CD4-positive, CD25-positive, alpha-beta regulatory T cell (primary cell): ENCODE measurements around the gene PLXNB1. TPM values are rescaled to one million over a fixed set of nuclear protein-coding genes. Genes with fewer than 3 reads are reported as not detected.

Source experiments
- ATAC-seq, 2 donors: fragments of 150-1000 bp; cut with Tn5 transposase; one replicate each; pipeline ENCODE4 v1.10.0; 2021; ENCODE audit warnings: low read depth in 2 of 2, moderate number of reproducible peaks in 2 of 2, moderate library complexity in 1 of 2
- DNase-seq, 3 donors: peaks; one replicate each; pipeline versions ENCODE4 v3.0.0 to v3.0.0-alpha.2; 2012 to 2022; ENCODE audit warnings: mixed read lengths in 1 of 3
- H3K27ac ChIP-seq: one replicate; pipeline ENCODE4 v1.7.0; 2013; ENCODE audit warnings: mild to moderate bottlenecking, low read length; ENCODE audit not compliant: insufficient read depth, poor library complexity, severe bottlenecking
- H3K27me3 ChIP-seq: one replicate; pipeline ENCODE4 v1.7.0; 2013; ENCODE audit warnings: low read length; ENCODE audit not compliant: control insufficient read depth, insufficient read depth
- H3K36me3 ChIP-seq: one replicate; pipeline ENCODE4 v1.7.0; 2013; ENCODE audit warnings: mild to moderate bottlenecking, low read length, moderate library complexity; ENCODE audit not compliant: control insufficient read depth, insufficient read depth
- H3K4me1 ChIP-seq: 2 replicates; pipeline ENCODE4 v1.7.0; 2013; ENCODE audit warnings: mild to moderate bottlenecking, low read length; ENCODE audit not compliant: insufficient read depth, control insufficient read depth, poor library complexity, severe bottlenecking
- H3K4me3 ChIP-seq: one replicate; pipeline ENCODE4 v1.7.0; 2013; ENCODE audit warnings: low read depth, mild to moderate bottlenecking, low read length, moderate library complexity
- H3K9me3 ChIP-seq, 2 experiments: 1 replicate in 1 of 2; 2 replicates in 1 of 2; pipeline ENCODE4 v1.7.0; 2013; ENCODE audit warnings: low read length in 2 of 2, mild to moderate bottlenecking in 1 of 2, moderate library complexity in 1 of 2; ENCODE audit not compliant: control insufficient read depth in 2 of 2
- H3K27ac Mint-ChIP-seq, 3 donors: one replicate each; pipeline ENCODE4 v1.8.0; 2020 to 2022; ENCODE audit warnings: mild to moderate bottlenecking in 3 of 3, mixed read lengths in 3 of 3, moderate library complexity in 2 of 3
- H3K27me3 Mint-ChIP-seq: one replicate; pipeline ENCODE4 v1.8.0; 2022; ENCODE audit warnings: mild to moderate bottlenecking, mixed read lengths
- H3K36me3 Mint-ChIP-seq: one replicate; pipeline ENCODE4 v1.8.0; 2020; ENCODE audit warnings: mixed read lengths
- H3K4me1 Mint-ChIP-seq, 4 donors: one replicate each; pipeline ENCODE4 v1.8.0; 2020 to 2022; ENCODE audit warnings: mixed read lengths in 4 of 4, mild to moderate bottlenecking in 1 of 4
- H3K4me3 Mint-ChIP-seq, 4 donors: one replicate each; pipeline ENCODE4 v1.8.0; 2020 to 2022; ENCODE audit warnings: mild to moderate bottlenecking in 4 of 4, mixed read lengths in 4 of 4, moderate library complexity in 3 of 4
- H3K9me3 Mint-ChIP-seq, 7 donors: one replicate each; pipeline ENCODE4 v1.8.0; 2020 to 2022; ENCODE audit warnings: mixed read lengths in 7 of 7, mild to moderate bottlenecking in 3 of 7, moderate library complexity in 2 of 7
- polyA plus RNA-seq, 4 donors: library from polyadenylated mRNA; unstranded; fragments of 300-500 nt; fragmentation: Illumina TruSeq; gene quantifications; one replicate each; pipeline ENCODE4 v1.2.3, GENCODE V29; 2021
- total RNA-seq: library from RNA; stranded (reverse); gene quantifications from one replicate; pipeline ENCODE4 v1.2.3, GENCODE V29; 2022

The PLXNB1 gene
- total and polyA plus RNA-seq, 5 donors from 2014 or later: 0.07 to 5.2 TPM; not detected in 3

DNA sequence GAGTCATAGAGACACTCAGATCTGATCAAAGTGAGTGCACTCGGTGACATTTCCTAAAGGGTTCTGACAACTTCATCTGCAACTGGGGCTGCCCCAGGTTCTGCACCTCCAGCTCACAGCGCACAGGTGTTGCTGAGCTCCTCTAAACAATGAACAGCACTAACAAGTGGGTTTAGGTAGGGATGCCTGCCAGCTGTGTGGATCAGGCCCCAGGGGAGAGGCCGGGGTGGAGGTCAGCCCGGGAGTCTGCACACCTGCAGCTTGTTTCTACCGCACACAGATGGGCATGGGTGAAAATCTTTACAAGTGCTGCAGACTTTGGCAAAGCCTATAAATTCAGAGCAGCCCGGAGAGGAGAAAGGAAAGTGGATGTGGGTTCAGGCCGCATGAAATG, 57.5 kb downstream of the PLXNB1 start:
- Histone ChIP-seq H3K36me3 (no peaks in the 10 kb centered on the region), H3K27ac (no peak overlapping the region), H3K27me3 (no peaks in the 10 kb centered on the region), H3K4me3 (no peak overlapping the region), H3K9me3 (no peaks in the 10 kb centered on the region), H3K4me1 (no peaks in the 10 kb centered on the region)
- no peaks in the 10 kb centered on the region for H3K36me3 Mint-ChIP-seq
- peaks cover 5% of the 10 kb centered on the region for H3K27me3 Mint-ChIP-seq
- H3K4me3 Mint-ChIP-seq: no peak overlapping the region
- peaks cover 0 to 1% (median 0%) of the 10 kb centered on the region in 7 donors for H3K9me3 Mint-ChIP-seq
- H3K4me1 Mint-ChIP-seq: no peaks in the 10 kb centered on the region
- ATAC-seq: no peak
- no peak for DNase-seq
- no peak overlapping the region for H3K27ac Mint-ChIP-seq

DNA sequence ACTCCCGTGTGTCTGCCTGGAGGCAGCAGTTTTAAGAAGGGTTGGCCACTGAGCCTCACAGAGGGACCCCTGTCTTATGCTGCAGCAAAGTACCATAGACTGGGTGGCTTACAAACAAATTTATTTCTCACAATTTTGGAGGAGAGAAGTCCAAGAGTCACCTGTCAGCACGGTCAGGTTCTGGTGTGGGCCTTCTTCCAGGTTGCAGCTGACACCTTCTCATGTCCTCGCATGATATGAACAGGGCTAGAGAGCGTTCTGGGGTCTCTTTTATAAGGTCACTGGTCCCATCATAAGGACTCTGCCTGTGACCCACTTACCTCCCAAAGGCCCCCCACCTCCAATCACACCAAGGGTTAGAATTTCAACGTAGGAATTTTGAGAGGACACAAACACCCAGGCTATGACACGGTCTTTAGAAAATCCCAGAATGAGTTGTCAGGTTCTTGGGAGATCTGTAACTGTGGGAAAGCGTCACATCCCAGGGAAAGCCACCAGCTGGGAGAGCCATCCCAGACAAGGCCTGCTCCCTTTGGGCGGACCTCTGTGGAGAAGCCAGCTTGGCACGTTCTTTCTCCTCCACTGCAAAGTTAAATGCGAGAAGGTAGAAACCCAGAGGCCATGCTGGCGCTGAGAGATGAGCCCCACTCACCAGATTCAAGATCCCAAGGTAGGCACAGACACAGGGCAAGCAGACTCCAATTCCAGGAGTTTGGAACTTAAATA, 58.1 kb downstream of the PLXNB1 start, which contains the start of gene FBXW12:
TSS of gene FBXW12 (plus strand) at position 569 of the 726 bp plus-strand sequence. CDS start 549 bp downstream, outside the sequence.
- Histone ChIP-seq H3K4me3 (no peak within 1 kb of the TSS), H3K4me1 (no peaks in the 10 kb centered on the region), H3K36me3 (no peaks in the 10 kb centered on the region), H3K27ac (no peak within 1 kb of the TSS), H3K27me3 (no peaks in the 10 kb centered on the region), H3K9me3 (no peaks in the 10 kb centered on the region)
- peaks cover 0 to 1% (median 0%) of the 10 kb centered on the region in 7 donors for H3K9me3 Mint-ChIP-seq
- no peaks in the 10 kb centered on the region for H3K4me1 Mint-ChIP-seq
- no peak for ATAC-seq
- no peak within 1 kb of the TSS for H3K4me3 Mint-ChIP-seq
- DNase-seq: no peak
- no peaks in the 10 kb centered on the region for H3K36me3 Mint-ChIP-seq
- no peak within 1 kb of the TSS for H3K27ac Mint-ChIP-seq
- H3K27me3 Mint-ChIP-seq: peaks cover 5% of the 10 kb centered on the region

DNA sequence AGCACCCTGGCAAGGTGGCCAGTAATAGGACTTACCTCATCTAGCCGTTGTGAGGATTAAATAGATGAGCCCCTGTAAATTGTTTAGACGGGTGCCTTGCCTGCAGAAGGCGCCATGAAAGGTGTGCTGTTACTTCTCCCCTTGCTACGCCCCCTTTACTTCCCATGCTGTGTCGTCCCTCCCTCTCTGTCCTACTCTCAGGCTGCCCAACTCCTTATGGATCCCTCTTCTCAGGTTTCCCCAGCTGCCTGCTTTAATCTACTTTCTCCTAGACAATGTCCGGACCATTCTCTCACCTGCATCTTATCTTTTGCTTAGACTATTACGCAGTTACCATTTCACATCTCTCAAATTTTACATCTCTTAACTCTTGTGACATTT, 59.6 kb downstream of the PLXNB1 start:
- Mint-ChIP-seq H3K4me3 (no peak overlapping the region), H3K36me3 (no peaks in the 10 kb centered on the region), H3K27ac (no peak overlapping the region), H3K27me3 (peaks cover 5% of the 10 kb centered on the region), H3K9me3 (peaks cover 0 to 1% (median 0%) of the 10 kb centered on the region in 7 donors), H3K4me1 (no peaks in the 10 kb centered on the region)
- Histone ChIP-seq H3K27ac (no peak overlapping the region), H3K36me3 (no peaks in the 10 kb centered on the region), H3K4me3 (no peak overlapping the region), H3K9me3 (no peaks in the 10 kb centered on the region), H3K27me3 (no peaks in the 10 kb centered on the region), H3K4me1 (no peaks in the 10 kb centered on the region)
- DNase-seq (no peak), ATAC-seq (no peak)

DNA sequence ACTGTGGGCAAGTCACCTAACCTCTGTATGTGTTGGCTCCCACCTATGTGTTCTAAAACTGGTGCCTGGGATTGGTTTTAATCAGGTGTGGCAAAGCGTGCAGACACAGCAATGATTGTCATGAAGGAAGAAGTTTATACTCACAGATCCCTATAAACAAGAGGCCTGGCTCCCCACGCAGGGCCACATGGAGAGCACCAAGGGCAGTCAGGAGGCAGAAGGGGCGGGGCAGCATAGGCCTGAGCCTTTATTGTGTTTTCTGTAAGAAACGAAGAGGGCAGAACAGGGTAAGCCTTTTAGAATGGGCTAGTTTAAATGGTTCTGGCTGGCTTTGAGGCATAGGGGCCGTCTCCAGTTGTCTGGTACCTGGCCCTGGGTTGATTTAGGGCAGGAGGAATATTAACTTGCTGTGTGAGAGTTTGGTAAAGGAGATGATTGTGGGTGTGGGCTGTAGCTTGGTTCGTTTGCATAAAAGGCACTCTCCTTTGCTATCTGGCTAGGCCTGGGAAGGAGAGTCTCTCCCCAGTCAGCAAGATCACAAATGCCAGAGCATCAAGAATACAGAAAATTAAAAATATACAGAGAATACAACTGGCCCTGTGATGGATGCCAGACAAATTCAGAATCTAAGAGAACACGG, 60.1 kb downstream of the PLXNB1 start:
- H3K4me1 ChIP-seq: no peaks in the 10 kb centered on the region
- Mint-ChIP-seq H3K27me3 (peaks cover 8% of the 10 kb centered on the region), H3K4me1 (no peaks in the 10 kb centered on the region), H3K4me3 (no peak overlapping the region), H3K9me3 (peaks cover 0 to 1% (median 0%) of the 10 kb centered on the region in 7 donors), H3K27ac (peak overlapping the region in 1 of 3 donors; percentile 18), H3K36me3 (no peaks in the 10 kb centered on the region)
- H3K27me3 ChIP-seq: no peaks in the 10 kb centered on the region
- no peaks in the 10 kb centered on the region for H3K9me3 ChIP-seq
- no peak for DNase-seq
- no peak overlapping the region for H3K4me3 ChIP-seq
- no peak overlapping the region for H3K27ac ChIP-seq
- no peaks in the 10 kb centered on the region for H3K36me3 ChIP-seq
- no peak for ATAC-seq

DNA sequence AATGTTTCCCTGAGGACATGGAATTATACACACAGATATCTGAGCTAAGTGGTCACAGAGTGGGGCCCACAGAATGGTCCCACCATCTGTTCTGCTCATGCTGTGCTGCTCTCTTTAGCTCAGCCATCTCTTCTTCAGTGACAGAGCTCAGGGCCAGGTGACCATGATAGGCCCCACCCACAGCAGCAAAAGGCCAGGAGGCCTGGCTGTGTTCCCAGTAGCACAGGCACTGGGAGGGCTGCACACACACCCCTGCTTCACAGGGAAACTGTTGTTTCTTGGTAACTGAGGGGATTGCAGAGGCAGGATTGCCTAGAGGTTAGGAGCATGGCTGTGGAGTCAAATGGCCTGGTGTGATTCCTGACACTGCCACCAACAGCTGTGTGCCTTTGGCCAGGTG, 62.7 kb downstream of the PLXNB1 start:
- H3K9me3 Mint-ChIP-seq: peaks cover 0 to 4% (median 1%) of the 10 kb centered on the region in 7 donors
- no peaks in the 10 kb centered on the region for H3K4me1 ChIP-seq
- no peak overlapping the region for H3K4me3 Mint-ChIP-seq
- no peak overlapping the region for H3K27ac ChIP-seq
- peaks cover 2 to 3% of the 10 kb centered on the region in 2 experiments for H3K9me3 ChIP-seq
- ATAC-seq (no peak), DNase-seq (no peak)
- H3K4me3 ChIP-seq: no peak overlapping the region
- no peaks in the 10 kb centered on the region for H3K36me3 Mint-ChIP-seq
- H3K36me3 ChIP-seq: no peaks in the 10 kb centered on the region
- H3K27ac Mint-ChIP-seq: no peak overlapping the region
- no peaks in the 10 kb centered on the region for H3K4me1 Mint-ChIP-seq
- H3K27me3 ChIP-seq: no peaks in the 10 kb centered on the region
- H3K27me3 Mint-ChIP-seq: peaks cover 16% of the 10 kb centered on the region

DNA sequence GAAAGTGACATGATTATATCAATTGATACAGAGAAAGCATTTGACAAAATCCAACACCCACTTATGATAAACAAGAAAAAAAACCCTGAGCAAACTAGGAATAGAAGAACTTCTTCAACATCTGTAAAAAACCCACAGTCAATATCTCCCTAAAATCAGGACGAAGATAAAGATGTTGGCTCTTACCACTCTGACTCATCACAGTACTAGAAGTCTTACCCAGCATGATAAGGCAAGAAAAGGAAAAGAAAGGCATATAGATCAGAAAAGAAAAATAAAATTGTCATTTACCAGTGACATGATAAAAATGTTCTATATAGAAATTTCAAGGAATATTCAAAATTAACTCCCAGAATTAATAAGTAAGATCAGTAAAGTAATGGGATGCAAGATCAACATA, 65.0 kb downstream of the PLXNB1 start:
- no peak overlapping the region for H3K27ac ChIP-seq
- Mint-ChIP-seq H3K4me3 (no peak overlapping the region), H3K9me3 (peaks cover 3 to 13% (median 6%) of the 10 kb centered on the region in 7 donors), H3K4me1 (no peaks in the 10 kb centered on the region), H3K36me3 (no peaks in the 10 kb centered on the region), H3K27ac (no peak overlapping the region), H3K27me3 (peaks cover 25% of the 10 kb centered on the region)
- DNase-seq (no peak), ATAC-seq (no peak)
- no peaks in the 10 kb centered on the region for H3K4me1 ChIP-seq
- H3K4me3 ChIP-seq: no peak overlapping the region
- H3K27me3 ChIP-seq: peaks cover 3% of the 10 kb centered on the region
- H3K9me3 ChIP-seq: peaks cover 7 to 8% of the 10 kb centered on the region in 2 experiments
- no peaks in the 10 kb centered on the region for H3K36me3 ChIP-seq

DNA sequence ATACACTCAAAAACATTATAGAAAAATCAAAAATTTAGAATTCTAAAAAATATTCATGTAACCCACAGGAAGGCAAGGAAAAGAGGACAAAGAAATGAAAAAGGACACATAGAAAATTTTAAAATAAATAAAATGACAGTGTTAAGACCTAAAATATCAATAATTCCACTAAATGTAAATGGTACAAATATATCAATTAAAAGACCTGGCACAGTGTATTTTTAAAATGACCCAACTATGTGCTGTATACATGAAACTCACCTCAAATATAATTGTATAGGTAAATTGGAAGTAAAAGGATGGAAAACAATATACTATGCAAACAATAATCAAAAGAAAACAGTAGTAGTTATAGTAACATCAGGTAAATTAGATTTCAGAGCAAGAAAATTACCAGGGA, 68.0 kb downstream of the PLXNB1 start:
- ATAC-seq (no peak), DNase-seq (no peak)
- Mint-ChIP-seq H3K36me3 (no peaks in the 10 kb centered on the region), H3K9me3 (peaks cover 3 to 13% (median 7%) of the 10 kb centered on the region in 7 donors), H3K4me1 (no peaks in the 10 kb centered on the region), H3K4me3 (no peak overlapping the region), H3K27ac (no peak overlapping the region), H3K27me3 (peaks cover 41% of the 10 kb centered on the region)
- no peaks in the 10 kb centered on the region for H3K4me1 ChIP-seq
- H3K36me3 ChIP-seq: no peaks in the 10 kb centered on the region
- peaks cover 14% of the 10 kb centered on the region for H3K27me3 ChIP-seq
- H3K27ac ChIP-seq: no peak overlapping the region
- H3K4me3 ChIP-seq: no peak overlapping the region
- H3K9me3 ChIP-seq: peaks cover 7 to 8% of the 10 kb centered on the region in 2 experiments
